Omental fat pad (tissue), 4 donors: ENCODE results near the gene PRKG2. TPM values are rescaled to one million over a fixed set of nuclear protein-coding genes. Genes with fewer than 3 reads are reported as not detected.

ENCODE experiments used
- ATAC-seq: fragments of 150-250 bp; one replicate; pipeline ENCODE4 v1.9.1; 2016; ENCODE audit warnings: mild to moderate bottlenecking, moderate library complexity; ENCODE audit not compliant: low FRiP score
- DNase-seq: peaks from one replicate; pipeline ENCODE4 v3.0.0-alpha.2; 2019; ENCODE audit warnings: low spot score
- total RNA-seq, 4 donors: library from RNA; depleted of rRNA; stranded (reverse); fragments of >200 nt; gene quantifications; one replicate each; pipeline ENCODE4 v1.1.0, GENCODE V29; 2016
- TF ChIP-seq, protein P1 (sequence below), 3 donors: fragments of 450-650 bp; IDR thresholded peaks; one replicate each; pipeline ENCODE4 v1.5.1; 2016 to 2017; ENCODE audit warnings: antibody characterized with exemption in 3 of 3, mild to moderate bottlenecking in 3 of 3, moderate library complexity in 2 of 3

The PRKG2 gene, protein sequence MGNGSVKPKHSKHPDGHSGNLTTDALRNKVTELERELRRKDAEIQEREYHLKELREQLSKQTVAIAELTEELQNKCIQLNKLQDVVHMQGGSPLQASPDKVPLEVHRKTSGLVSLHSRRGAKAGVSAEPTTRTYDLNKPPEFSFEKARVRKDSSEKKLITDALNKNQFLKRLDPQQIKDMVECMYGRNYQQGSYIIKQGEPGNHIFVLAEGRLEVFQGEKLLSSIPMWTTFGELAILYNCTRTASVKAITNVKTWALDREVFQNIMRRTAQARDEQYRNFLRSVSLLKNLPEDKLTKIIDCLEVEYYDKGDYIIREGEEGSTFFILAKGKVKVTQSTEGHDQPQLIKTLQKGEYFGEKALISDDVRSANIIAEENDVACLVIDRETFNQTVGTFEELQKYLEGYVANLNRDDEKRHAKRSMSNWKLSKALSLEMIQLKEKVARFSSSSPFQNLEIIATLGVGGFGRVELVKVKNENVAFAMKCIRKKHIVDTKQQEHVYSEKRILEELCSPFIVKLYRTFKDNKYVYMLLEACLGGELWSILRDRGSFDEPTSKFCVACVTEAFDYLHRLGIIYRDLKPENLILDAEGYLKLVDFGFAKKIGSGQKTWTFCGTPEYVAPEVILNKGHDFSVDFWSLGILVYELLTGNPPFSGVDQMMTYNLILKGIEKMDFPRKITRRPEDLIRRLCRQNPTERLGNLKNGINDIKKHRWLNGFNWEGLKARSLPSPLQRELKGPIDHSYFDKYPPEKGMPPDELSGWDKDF
- 1 to 10 TPM in 2 of 4 donors, under 1 TPM in 1, not detected in 1; 0.13 to 1.2 (median 1.1) TPM for total RNA-seq

DNA sequence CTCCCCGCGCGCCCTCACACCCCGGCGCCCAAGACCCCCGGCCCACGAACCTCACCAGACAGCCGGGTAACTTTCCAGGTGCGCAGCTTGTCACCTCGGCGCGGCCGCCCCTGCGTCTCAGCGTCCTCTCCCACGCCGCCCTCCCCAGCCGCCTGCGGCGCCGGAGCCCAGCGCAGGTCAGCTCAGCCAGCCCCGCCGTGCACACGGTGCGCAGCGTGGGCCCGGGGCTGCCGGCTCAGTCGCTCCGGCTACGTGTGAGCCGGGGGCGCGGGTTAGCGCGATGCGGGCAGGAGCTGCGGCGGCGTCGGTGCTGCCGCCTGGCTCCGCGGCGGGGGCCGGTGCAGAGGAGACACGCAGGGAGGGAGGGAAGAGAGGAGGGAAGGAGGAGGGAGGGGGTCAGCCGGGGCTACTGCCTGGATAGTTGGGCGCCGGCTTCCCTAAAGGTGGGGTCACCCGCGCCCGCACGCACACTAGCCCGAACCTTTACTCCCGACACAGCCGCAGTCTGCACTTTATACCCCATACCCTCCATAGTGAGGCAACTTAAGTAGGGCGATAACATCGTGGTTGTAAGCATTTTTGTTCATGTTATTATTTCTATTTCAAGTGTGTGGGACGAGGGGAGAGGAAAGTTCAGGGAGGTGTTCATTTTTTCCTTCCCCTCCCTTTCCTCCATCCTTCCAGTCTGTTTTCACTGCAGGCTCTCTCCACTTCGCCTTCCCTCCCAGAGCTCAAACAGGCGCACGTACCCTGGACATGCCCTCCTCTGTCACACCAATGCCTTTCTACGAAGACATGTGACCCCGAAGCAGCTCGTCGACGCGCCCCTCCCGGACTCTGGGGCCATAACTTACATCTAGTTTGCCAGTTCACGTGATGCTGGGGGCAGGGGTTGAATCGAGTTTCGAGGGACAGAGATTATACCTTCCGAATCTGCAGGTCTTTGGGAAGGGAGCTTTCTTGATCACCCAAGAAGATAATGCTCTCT lies at the start of gene PRKG2:
Gene PRKG2, minus strand, starts transcription at position 342 of the 988 bp plus-strand sequence. CDS start 10,175 bp downstream, outside the sequence.
- peak; percentile 73 for ATAC-seq
- DNase-seq, result no peak
- TF ChIP-seq, protein P1, sequence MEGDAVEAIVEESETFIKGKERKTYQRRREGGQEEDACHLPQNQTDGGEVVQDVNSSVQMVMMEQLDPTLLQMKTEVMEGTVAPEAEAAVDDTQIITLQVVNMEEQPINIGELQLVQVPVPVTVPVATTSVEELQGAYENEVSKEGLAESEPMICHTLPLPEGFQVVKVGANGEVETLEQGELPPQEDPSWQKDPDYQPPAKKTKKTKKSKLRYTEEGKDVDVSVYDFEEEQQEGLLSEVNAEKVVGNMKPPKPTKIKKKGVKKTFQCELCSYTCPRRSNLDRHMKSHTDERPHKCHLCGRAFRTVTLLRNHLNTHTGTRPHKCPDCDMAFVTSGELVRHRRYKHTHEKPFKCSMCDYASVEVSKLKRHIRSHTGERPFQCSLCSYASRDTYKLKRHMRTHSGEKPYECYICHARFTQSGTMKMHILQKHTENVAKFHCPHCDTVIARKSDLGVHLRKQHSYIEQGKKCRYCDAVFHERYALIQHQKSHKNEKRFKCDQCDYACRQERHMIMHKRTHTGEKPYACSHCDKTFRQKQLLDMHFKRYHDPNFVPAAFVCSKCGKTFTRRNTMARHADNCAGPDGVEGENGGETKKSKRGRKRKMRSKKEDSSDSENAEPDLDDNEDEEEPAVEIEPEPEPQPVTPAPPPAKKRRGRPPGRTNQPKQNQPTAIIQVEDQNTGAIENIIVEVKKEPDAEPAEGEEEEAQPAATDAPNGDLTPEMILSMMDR (IDR thresholded peaks at IDR 0.05), result no peak

DNA sequence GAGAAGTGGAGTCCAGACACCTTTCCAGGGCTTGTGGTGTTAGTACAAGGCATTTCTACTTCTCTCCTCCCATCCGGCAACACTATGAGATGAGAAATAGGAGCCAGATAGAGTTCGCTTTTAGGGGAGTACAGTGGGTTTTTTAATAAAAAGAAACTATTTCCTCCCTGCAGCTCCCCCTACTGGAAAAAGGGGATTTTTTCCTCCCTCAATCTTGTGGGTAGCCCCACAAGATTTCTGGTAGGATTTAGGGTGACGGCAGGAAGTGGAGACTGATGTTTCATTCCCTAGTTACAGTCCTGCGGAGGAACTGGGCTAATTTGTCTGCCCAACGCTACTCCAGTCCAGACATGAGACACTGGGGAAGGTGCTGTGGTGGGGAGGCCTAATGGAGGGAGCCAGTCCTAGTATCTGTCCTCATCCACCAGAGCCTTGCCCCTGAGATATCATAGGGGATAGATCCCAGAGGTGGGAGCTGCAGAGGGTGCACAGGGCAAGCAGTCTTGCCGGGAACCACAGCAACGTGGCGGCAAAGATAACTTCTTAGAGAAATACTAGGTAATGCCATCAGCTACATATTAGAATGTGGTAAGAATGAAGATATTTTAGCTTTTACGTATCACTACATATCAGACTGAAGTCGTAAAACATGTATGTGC lies 45.5 kb upstream of the PRKG2 start:
- ATAC-seq, result no peak
- no peak for DNase-seq
- TF ChIP-seq, protein P1 (IDR thresholded peaks at IDR 0.05), result no peak

DNA sequence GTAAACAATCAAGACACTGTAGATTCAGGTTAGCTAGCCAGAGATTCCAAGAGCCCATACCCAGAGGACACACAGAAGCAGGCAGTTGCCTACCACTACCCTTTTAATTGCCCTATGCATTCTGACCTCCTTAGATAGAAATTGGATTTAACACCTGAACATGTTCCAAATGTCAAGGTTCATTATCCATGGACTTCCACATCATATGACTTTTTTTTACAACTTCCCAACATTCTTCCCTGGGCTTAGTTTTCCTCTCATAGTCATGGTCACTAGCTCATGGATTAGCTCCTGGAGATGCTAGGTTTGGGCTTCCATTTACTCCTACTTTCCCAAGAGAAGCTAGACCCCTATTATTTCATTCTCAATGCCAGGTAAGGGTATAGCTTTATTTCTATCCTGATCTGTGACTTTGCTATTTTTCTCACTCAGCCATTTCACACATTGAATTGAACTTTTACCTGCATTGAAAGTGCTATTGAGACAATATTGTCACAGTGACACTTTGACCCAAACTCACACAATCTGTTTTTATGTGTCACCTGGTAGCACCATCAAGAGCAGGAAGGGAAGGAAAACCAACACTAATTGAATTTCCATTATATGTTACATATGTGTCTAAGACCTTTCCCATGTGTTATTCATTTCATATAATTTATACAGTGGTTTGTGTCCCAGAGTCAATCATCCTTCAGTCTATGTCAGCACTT lies 44.0 kb upstream of the PRKG2 start:
- DNase-seq, result no peak
- ATAC-seq, result no peak
- TF ChIP-seq, protein P1 (IDR thresholded peaks at IDR 0.05), result no peak

DNA sequence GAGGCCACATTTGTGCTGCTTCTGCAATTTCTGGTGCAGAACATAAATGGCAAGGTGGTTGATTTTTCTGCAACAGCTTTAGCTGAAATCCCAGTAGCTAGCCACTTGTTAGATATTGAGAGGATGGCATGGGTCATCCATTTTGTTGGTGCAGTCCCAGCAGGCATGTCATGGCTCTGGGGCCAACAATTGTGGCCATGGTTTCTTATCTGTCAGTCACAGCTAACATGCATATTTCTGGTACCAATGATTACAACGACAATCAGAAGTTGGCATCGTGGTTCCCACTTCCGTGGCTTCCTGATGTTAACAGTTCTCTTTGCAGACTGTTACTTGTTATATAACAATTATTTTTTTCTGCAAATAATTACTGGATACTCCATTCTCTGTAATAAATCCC lies 42.8 kb upstream of the PRKG2 start:
- ATAC-seq, result no peak
- DNase-seq, result no peak
- TF ChIP-seq, protein P1 (IDR thresholded peaks at IDR 0.05), result no peak

DNA sequence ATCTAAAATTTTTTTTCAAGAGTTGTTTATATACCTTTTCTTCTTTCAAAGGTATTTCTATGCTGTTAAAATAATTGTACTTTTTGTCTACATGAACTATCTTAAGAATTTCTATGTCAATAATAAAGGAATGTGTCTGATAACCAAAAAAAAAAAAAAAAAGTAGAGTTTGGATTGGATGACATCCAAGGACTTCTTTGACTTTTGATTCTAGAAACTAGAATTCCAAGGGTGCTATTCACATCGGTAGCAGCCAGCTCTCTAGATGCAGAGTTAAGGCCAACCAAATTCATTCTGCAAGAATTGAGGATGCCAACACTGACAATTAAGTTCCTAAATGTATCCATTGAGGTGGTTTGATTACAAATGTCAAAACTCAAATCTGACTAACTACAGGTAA lies 42.0 kb upstream of the PRKG2 start:
- DNase-seq (no peak), ATAC-seq (no peak)
- TF ChIP-seq, protein P1 (IDR thresholded peaks at IDR 0.05), result no peak
